ENCODE results near the gene AMBRA1. TPM values are rescaled to one million over a fixed set of nuclear protein-coding genes. Genes with fewer than 3 reads are reported as not detected.

The AMBRA1 gene
- total and polyA plus RNA-seq, 2 of the 8 experiments (the other 6 are each of a cell fraction or from before 2014, with no cell fraction given), result 14.2 to 37.4 TPM

- TF ChIP-seq TBP (IDR thresholded peaks at IDR 0.05; ENCODE audit: low read depth, low read length) (no peak), GABPA (IDR thresholded peaks at IDR 0.05; ENCODE audit: borderline replicate concordance, insufficient read depth, low read length) (no peak), SAP30 (IDR thresholded peaks at IDR 0.05; ENCODE audit: insufficient read depth, insufficient replicate concordance, low read length) (no peak), EP300 (IDR thresholded peaks at IDR 0.05; ENCODE audit: borderline replicate concordance in 1 of 2, low read depth in 2 of 2, low read length in 2 of 2) (no peak)
Measured at GRCh38 chr11:46436113-46436512, 157.7 kb downstream of the AMBRA1 start (continued).

Measured in H1 (cell line).